Effector memory CD4-positive, alpha-beta T cell (primary cell): ENCODE results near the gene CPNE9.

Source experiments
- DNase-seq, 3 donors: peaks; one replicate each; pipeline ENCODE4 v3.0.0-alpha.2; 2020
- H3K27ac ChIP-seq: 2 replicates; pipeline ENCODE4 v1.7.0; 2013; ENCODE audit warnings: mild to moderate bottlenecking, low read length, moderate library complexity; ENCODE audit not compliant: insufficient read depth, poor library complexity, severe bottlenecking
- H3K27me3 ChIP-seq: replicated peaks from 2 replicates; pipeline ENCODE4 v1.7.0; 2013; ENCODE audit warnings: mild to moderate bottlenecking, low read length; ENCODE audit not compliant: insufficient read depth, control insufficient read depth, poor library complexity, severe bottlenecking
- H3K36me3 ChIP-seq: 2 replicates; pipeline ENCODE4 v1.7.0; 2013; ENCODE audit warnings: mild to moderate bottlenecking, low read length, moderate library complexity; ENCODE audit not compliant: control insufficient read depth, insufficient read depth
- H3K4me1 ChIP-seq: 2 replicates; pipeline ENCODE4 v1.7.0; 2013; ENCODE audit warnings: low read length, mild to moderate bottlenecking; ENCODE audit not compliant: control insufficient read depth, insufficient read depth, poor library complexity, severe bottlenecking
- H3K4me3 ChIP-seq: 2 replicates; pipeline ENCODE4 v1.7.0; 2013; ENCODE audit warnings: low read length, low read depth, mild to moderate bottlenecking; ENCODE audit not compliant: insufficient read depth, poor library complexity, severe bottlenecking
- H3K9me3 ChIP-seq: 2 replicates; pipeline ENCODE4 v1.7.0; 2013; ENCODE audit warnings: mild to moderate bottlenecking, low read length, moderate library complexity; ENCODE audit not compliant: control insufficient read depth

CPNE9 gene

GRCh38 chr3:9675736-9676290 lies 27.8 kb upstream of the CPNE9 start:
- no peak overlapping the region for H3K27ac ChIP-seq
- no peaks in the 10 kb centered on the region for H3K27me3 ChIP-seq
- DNase-seq = no peak
- H3K4me1 ChIP-seq = no peaks in the 10 kb centered on the region
- H3K9me3 ChIP-seq = no peaks in the 10 kb centered on the region
- H3K4me3 ChIP-seq = no peak overlapping the region
- peaks cover 90% of the 10 kb centered on the region for H3K36me3 ChIP-seq

- Histone ChIP-seq H3K27ac (no peak overlapping the region), H3K4me1 (no peaks in the 10 kb centered on the region), H3K9me3 (no peaks in the 10 kb centered on the region), H3K27me3 (no peaks in the 10 kb centered on the region), H3K4me3 (no peak overlapping the region), H3K36me3 (peaks cover 91% of the 10 kb centered on the region)
- DNase-seq = no peak
Measured at GRCh38 chr3:9676785-9677184, 26.8 kb upstream of the CPNE9 start.

- no peaks in the 10 kb centered on the region for H3K27me3 ChIP-seq
- peaks cover 86% of the 10 kb centered on the region for H3K36me3 ChIP-seq
- no peak overlapping the region for H3K27ac ChIP-seq
- H3K9me3 ChIP-seq = no peaks in the 10 kb centered on the region
- DNase-seq = no peak
- H3K4me3 ChIP-seq = no peak overlapping the region
- no peaks in the 10 kb centered on the region for H3K4me1 ChIP-seq
Measured at GRCh38 chr3:9678493-9678892, 25.1 kb upstream of the CPNE9 start.

DNA sequence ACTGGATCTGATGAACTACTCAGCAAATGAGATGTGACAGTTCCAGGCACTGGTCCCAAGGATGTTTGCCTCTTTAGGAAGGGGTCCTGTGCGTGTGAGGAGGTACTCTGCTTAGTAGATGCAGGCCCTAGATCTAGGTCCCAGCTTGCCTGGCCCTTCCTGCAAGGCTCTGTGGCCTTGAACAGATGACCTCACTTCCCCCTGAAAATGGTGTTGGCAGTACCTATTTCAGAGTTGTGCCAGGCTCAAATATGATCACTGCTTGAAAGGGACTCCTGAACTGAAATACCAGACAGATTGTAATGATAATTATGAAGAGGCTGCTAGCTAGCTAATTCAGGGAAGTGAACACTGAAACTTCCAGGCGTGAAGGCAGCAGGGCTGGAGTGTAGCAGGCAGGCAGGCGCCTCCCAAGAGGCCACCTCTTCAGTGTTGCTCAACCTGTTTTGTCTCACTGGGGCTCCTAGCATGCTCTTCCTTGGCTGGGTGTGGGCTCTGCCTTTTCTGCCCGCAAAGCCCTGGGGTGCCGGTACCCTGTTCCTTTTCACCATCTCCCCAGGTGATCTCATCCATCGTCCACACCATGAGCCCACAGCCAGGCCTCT lies 24.1 kb upstream of the CPNE9 start:
- Histone ChIP-seq H3K36me3 (peaks cover 86% of the 10 kb centered on the region), H3K27me3 (no peaks in the 10 kb centered on the region), H3K4me1 (no peaks in the 10 kb centered on the region), H3K4me3 (no peak overlapping the region), H3K9me3 (no peaks in the 10 kb centered on the region), H3K27ac (no peak overlapping the region)
- DNase-seq = no peak

GRCh38 chr3:9681011-9681722 lies 22.5 kb upstream of the CPNE9 start:
- peaks cover 93% of the 10 kb centered on the region for H3K36me3 ChIP-seq
- DNase-seq = no peak
- no peaks in the 10 kb centered on the region for H3K4me1 ChIP-seq
- no peak overlapping the region for H3K4me3 ChIP-seq
- no peaks in the 10 kb centered on the region for H3K27me3 ChIP-seq
- H3K27ac ChIP-seq = no peak overlapping the region
- H3K9me3 ChIP-seq = no peaks in the 10 kb centered on the region

- Histone ChIP-seq H3K9me3 (no peaks in the 10 kb centered on the region), H3K27ac (no peak overlapping the region), H3K4me1 (no peaks in the 10 kb centered on the region), H3K4me3 (no peak overlapping the region), H3K36me3 (peaks cover 93% of the 10 kb centered on the region), H3K27me3 (no peaks in the 10 kb centered on the region)
- no peak for DNase-seq
Measured at GRCh38 chr3:9681723-9682081, 21.9 kb upstream of the CPNE9 start.

GRCh38 chr3:9682096-9682495 lies 21.5 kb upstream of the CPNE9 start:
- peaks cover 93% of the 10 kb centered on the region for H3K36me3 ChIP-seq
- no peaks in the 10 kb centered on the region for H3K4me1 ChIP-seq
- no peak for DNase-seq
- H3K27ac ChIP-seq = no peak overlapping the region
- H3K4me3 ChIP-seq = no peak overlapping the region
- no peaks in the 10 kb centered on the region for H3K27me3 ChIP-seq
- no peaks in the 10 kb centered on the region for H3K9me3 ChIP-seq

DNA sequence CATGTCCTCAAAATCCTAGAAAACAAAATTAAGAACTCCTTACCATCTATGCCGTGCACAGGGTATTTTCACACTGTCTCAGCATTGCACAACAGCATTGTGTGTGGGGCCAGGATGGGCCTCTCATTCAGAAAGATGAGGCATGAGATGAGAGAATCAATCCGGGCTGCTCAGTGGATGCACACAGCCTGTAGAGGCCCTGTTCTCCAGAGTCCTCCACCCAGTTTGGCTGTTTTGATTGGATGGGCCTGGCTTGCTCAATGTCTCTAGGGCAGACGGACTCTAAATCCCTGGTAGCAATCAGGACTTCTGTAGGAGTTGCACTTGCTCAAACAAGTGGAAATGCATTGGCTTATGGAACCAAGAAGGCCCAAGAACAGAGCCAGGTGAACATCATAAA lies 20.2 kb upstream of the CPNE9 start:
- no peaks in the 10 kb centered on the region for H3K9me3 ChIP-seq
- no peaks in the 10 kb centered on the region for H3K4me1 ChIP-seq
- no peak for DNase-seq
- no peak overlapping the region for H3K4me3 ChIP-seq
- H3K27me3 ChIP-seq = no peaks in the 10 kb centered on the region
- H3K36me3 ChIP-seq = peaks cover 92% of the 10 kb centered on the region
- no peak overlapping the region for H3K27ac ChIP-seq

- Histone ChIP-seq H3K36me3 (peaks cover 92% of the 10 kb centered on the region), H3K27ac (no peak overlapping the region), H3K9me3 (no peaks in the 10 kb centered on the region), H3K4me1 (no peaks in the 10 kb centered on the region), H3K27me3 (no peaks in the 10 kb centered on the region), H3K4me3 (no peak overlapping the region)
- no peak for DNase-seq
Measured at GRCh38 chr3:9685216-9686049, 18.2 kb upstream of the CPNE9 start.
